ENCODE results near the gene OR6P1.

The OR6P1 gene

GRCh38 chr1:158552296-158552695, 18.1 kb downstream of the OR6P1 start:
- ATAC-seq (ENCODE audit: low read depth) (no peak), DNase-seq (ENCODE audit: low spot score in 2 of 2) (no peak)
- Mint-ChIP-seq H3K27me3 (peaks cover 6% of the 10 kb centered on the region), H3K4me1 (no peaks in the 10 kb centered on the region), H3K36me3 (no peaks in the 10 kb centered on the region), H3K27ac (no peak overlapping the region), H3K9me3 (no peaks in the 10 kb centered on the region), H3K4me3 (no peak overlapping the region)

- no peaks in the 10 kb centered on the region for H3K9me3 Mint-ChIP-seq
- DNase-seq (ENCODE audit: low spot score in 2 of 2): no peak
- no peak overlapping the region for H3K27ac Mint-ChIP-seq
- no peak for ATAC-seq (ENCODE audit: low read depth)
- H3K36me3 Mint-ChIP-seq: peaks cover 2% of the 10 kb centered on the region
- H3K27me3 Mint-ChIP-seq: peaks cover 8% of the 10 kb centered on the region
- no peaks in the 10 kb centered on the region for H3K4me1 Mint-ChIP-seq
- H3K4me3 Mint-ChIP-seq: no peak overlapping the region
These were observed 22.8 kb downstream of the OR6P1 start for GRCh38 chr1:158547533-158547932.

- DNase-seq (ENCODE audit: low spot score in 2 of 2): no peak
- Mint-ChIP-seq H3K36me3 (no peaks in the 10 kb centered on the region), H3K27me3 (no peaks in the 10 kb centered on the region), H3K9me3 (no peaks in the 10 kb centered on the region), H3K27ac (no peak overlapping the region), H3K4me1 (no peaks in the 10 kb centered on the region), H3K4me3 (no peak overlapping the region)
- no peak for ATAC-seq (ENCODE audit: low read depth)
These were observed 32.8 kb downstream of the OR6P1 start for GRCh38 chr1:158537609-158538008.

- H3K9me3 Mint-ChIP-seq: peaks cover 1% of the 10 kb centered on the region
- H3K4me1 Mint-ChIP-seq: no peaks in the 10 kb centered on the region
- DNase-seq (ENCODE audit: low spot score in 2 of 2) (no peak), ATAC-seq (ENCODE audit: low read depth) (no peak)
- no peak overlapping the region for H3K27ac Mint-ChIP-seq
- H3K36me3 Mint-ChIP-seq: peaks cover under 1% of the 10 kb centered on the region
- no peak overlapping the region for H3K4me3 Mint-ChIP-seq
- H3K27me3 Mint-ChIP-seq: peaks cover 1% of the 10 kb centered on the region
These were observed 35.9 kb downstream of the OR6P1 start for GRCh38 chr1:158534496-158534895.

- H3K27ac Mint-ChIP-seq: no peak overlapping the region
- DNase-seq (ENCODE audit: low spot score in 2 of 2) (no peak), ATAC-seq (ENCODE audit: low read depth) (no peak)
- no peak overlapping the region for H3K4me3 Mint-ChIP-seq
- no peaks in the 10 kb centered on the region for H3K4me1 Mint-ChIP-seq
- H3K27me3 Mint-ChIP-seq: peaks cover 13% of the 10 kb centered on the region
- H3K36me3 Mint-ChIP-seq: peaks cover 15% of the 10 kb centered on the region
- peaks cover 21% of the 10 kb centered on the region for H3K9me3 Mint-ChIP-seq
These were observed 43.1 kb downstream of the OR6P1 start for GRCh38 chr1:158527190-158527815.

- H3K27ac Mint-ChIP-seq: no peak overlapping the region
- peaks cover 9% of the 10 kb centered on the region for H3K27me3 Mint-ChIP-seq
- no peak for DNase-seq (ENCODE audit: low spot score in 2 of 2)
- no peak overlapping the region for H3K4me3 Mint-ChIP-seq
- no peaks in the 10 kb centered on the region for H3K4me1 Mint-ChIP-seq
- no peak for ATAC-seq (ENCODE audit: low read depth)
- peaks cover 5% of the 10 kb centered on the region for H3K36me3 Mint-ChIP-seq
- peaks cover 7% of the 10 kb centered on the region for H3K9me3 Mint-ChIP-seq
These were observed 48.7 kb downstream of the OR6P1 start for GRCh38 chr1:158521666-158522058.

- ATAC-seq (ENCODE audit: low read depth) (no peak), DNase-seq (ENCODE audit: low spot score in 2 of 2) (no peak)
- no peak overlapping the region for H3K27ac Mint-ChIP-seq
- peaks cover 5% of the 10 kb centered on the region for H3K9me3 Mint-ChIP-seq
- H3K4me1 Mint-ChIP-seq: no peaks in the 10 kb centered on the region
- H3K4me3 Mint-ChIP-seq: no peak overlapping the region
- H3K36me3 Mint-ChIP-seq: peaks cover 5% of the 10 kb centered on the region
- peaks cover 9% of the 10 kb centered on the region for H3K27me3 Mint-ChIP-seq
These were observed 49.3 kb downstream of the OR6P1 start for GRCh38 chr1:158520955-158521665.

GRCh38 chr1:158520021-158520420, 50.4 kb downstream of the OR6P1 start:
- no peaks in the 10 kb centered on the region for H3K4me1 Mint-ChIP-seq
- H3K27ac Mint-ChIP-seq: no peak overlapping the region
- H3K27me3 Mint-ChIP-seq: peaks cover 8% of the 10 kb centered on the region
- H3K9me3 Mint-ChIP-seq: peaks cover 4% of the 10 kb centered on the region
- ATAC-seq (ENCODE audit: low read depth) (no peak), DNase-seq (ENCODE audit: low spot score in 2 of 2) (no peak)
- H3K4me3 Mint-ChIP-seq: no peak overlapping the region
- H3K36me3 Mint-ChIP-seq: peaks cover 3% of the 10 kb centered on the region

GRCh38 chr1:158516966-158517365, 53.4 kb downstream of the OR6P1 start:
- Mint-ChIP-seq H3K36me3 (no peaks in the 10 kb centered on the region), H3K4me3 (no peak overlapping the region), H3K27ac (no peak overlapping the region), H3K4me1 (no peaks in the 10 kb centered on the region), H3K27me3 (peaks cover 4% of the 10 kb centered on the region), H3K9me3 (no peaks in the 10 kb centered on the region)
- no peak for ATAC-seq (ENCODE audit: low read depth)
- no peak for DNase-seq (ENCODE audit: low spot score in 2 of 2)

Data from memory B cell (primary cell).